HG02763 (cell line): ENCODE data around the gene RERE.

Experiments
- ATAC-seq: cut with Tn5 transposase; IDR thresholded peaks from one replicate; pipeline ENCODE4 v1.9.1; 2021; ENCODE audit warnings: mild to moderate bottlenecking, moderate library complexity; ENCODE audit not compliant: unreplicated experiment

The RERE gene

GRCh38 chr1:8671306-8671917, 146.0 kb downstream of the RERE start:
- ATAC-seq: no peak

GRCh38 chr1:8670371-8670818, 147.0 kb downstream of the RERE start:
- ATAC-seq: no peak

DNA sequence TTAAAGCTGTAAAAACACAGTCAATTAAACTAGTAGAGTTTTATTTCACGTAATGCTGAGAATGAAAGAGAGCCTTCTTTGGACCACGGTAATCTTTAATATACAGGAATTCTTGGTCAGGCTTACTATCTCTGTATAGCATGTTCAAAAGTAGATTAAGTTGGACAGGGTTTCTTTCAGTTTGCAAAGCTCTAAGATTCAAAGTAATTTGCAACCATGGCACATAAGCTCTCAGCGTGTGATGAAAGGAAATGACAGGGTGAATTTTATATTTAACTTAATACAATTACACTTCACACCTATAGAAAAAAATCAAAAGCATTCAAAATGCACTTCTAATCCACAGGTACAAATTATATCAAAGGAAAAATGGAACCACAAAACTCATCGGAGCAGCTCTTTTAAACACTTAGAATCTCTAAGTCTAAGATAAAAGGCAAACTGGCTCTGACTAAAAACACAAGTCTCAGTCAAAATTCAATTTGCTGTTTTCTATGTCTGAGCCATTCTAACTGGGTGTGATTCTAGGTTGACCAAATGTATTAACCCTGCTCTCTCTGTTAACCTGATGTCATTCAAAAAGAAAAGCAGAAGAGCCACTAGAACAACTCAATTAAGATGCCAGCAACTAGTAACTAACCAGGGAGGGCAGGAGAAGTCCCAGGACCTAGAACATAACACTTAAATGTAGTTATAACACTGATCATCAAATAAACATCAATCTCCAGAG, 147.7 kb downstream of the RERE start:
- ATAC-seq: no peak

GRCh38 chr1:8667869-8668594, 149.4 kb downstream of the RERE start:
- ATAC-seq: no peak

- ATAC-seq: no peak
Observed at GRCh38 chr1:8666389-8667167, 150.9 kb downstream of the RERE start.

- ATAC-seq: no peak
Observed at GRCh38 chr1:8665833-8666232, 151.6 kb downstream of the RERE start.

DNA sequence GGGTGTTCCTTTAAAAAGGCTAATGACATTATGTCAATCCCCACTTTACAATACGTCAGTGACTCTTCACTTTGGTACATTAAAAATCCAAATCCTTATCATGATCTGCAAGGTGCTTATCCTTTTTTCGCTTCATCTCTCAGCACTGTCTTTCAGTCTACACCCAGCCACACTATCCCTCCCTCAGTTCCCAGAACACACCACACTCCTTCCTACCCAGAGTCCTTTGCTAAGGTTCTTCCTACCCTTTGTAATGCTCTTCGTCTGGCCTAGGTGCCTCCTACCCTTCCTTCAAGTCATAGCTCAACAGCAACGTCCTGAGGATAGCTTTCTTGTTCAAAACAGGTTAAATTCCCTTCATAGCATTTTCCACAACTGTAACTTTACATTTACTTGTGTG, 152.6 kb downstream of the RERE start:
- ATAC-seq: no peak

DNA sequence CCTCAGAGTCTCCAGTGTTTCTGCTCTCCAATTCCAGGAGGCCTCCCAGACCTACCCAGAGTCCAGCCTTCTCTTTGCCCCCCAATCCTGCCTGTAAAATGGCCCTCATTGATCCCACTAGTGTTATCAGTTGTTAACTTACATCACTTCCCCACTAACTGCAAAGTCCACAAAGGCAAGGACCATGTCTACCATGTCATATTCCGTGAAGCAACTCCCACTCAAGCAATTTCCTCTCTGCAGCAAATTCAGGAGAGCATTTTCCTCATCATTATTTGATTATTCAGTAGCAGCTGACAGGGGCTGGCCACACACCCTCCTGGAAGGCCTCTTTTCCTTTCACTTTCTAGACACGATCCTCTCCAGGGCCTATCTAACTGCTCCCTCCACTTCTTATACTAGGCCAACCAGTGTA, 153.5 kb downstream of the RERE start:
- ATAC-seq: no peak

- ATAC-seq: no peak
Observed at GRCh38 chr1:8663090-8663802, 154.2 kb downstream of the RERE start.

GRCh38 chr1:8662380-8663072, 154.9 kb downstream of the RERE start:
- no peak for ATAC-seq

DNA sequence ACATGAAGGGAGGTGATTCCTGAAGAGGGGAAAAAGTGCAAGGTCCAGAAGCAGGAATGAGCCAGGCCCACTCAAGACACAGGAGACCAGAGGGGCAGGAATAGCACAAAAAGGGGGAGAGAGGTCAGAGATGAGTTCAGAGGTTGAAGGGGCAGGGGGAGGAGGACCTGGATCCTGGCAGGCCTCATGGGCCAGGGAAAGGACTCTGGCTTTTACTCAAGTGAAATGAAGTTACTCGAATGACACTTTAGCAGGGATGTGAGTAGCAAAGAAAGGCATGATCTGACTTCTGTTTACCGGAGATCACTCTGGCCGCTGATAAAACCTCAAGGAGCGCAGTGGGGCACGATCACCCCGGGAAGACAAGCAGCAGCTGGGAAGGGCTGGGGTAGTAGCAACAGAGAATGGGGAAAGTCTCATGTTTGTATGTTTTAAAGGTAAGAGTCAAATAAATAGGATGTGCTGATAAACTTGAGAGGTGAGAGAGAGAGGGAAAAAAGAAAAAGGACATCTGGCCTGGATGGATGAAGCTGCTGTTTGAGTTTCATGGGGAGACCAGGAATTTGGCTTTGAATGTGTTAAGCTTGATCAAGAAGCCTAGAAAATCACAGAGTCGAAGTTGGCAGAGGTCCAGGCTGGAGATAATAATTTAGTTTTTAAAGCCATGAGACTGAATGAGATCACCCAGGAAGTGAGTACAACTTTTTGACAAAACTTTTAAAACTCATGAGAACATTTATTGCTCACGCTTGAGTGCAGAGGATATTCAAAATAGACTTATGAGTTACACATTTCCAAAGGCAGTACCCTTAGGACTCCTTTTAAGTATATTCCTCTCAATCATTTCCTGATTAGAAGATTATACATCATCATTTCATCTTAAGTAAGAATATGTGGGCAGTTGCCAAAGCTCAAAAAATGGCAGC, 156.0 kb downstream of the RERE start:
- ATAC-seq: no peak

DNA sequence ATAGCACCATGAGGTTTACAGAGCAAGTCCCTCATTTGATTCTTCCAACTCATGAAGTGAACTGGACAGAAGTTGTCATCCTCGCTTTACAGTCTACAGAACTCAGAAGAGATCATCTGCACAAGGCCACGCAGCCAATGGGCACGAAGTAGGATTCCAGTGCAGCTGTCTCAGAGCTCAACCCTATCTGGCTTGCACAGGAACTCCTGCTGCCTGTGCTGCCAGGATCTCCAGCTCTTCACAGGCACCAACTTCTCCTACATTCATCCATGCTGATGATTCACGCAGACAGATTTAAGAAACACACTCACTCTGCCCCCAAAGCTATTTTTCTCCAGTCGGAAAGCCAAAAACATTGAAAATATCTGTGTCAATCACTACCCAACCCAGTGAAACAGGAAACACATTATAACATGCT, 157.0 kb downstream of the RERE start:
- ATAC-seq: no peak

DNA sequence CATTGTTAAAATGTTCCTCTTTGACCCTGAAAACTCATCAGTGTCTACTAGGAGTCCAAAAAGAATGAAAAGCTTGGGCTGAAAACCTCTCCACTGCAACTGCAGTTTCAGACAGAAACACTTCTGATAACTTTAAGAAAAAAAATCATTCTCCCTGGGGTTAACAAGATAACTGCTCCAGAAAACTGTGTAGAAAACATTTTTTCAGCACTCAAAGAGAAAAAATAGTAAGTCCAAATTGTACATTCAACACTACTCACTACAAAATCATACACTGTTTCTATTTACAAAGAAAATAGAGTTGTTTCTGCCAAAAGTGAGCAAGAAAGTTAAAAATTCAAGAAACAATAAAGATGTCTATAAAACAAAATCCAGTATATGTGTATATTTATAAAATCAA, 157.8 kb downstream of the RERE start:
- ATAC-seq: no peak

- ATAC-seq: no peak
Observed at GRCh38 chr1:8653878-8654277, 163.6 kb downstream of the RERE start.

GRCh38 chr1:8652467-8653046, 164.9 kb downstream of the RERE start:
- no peak for ATAC-seq

GRCh38 chr1:8651962-8652361, 165.5 kb downstream of the RERE start:
- no peak for ATAC-seq

DNA sequence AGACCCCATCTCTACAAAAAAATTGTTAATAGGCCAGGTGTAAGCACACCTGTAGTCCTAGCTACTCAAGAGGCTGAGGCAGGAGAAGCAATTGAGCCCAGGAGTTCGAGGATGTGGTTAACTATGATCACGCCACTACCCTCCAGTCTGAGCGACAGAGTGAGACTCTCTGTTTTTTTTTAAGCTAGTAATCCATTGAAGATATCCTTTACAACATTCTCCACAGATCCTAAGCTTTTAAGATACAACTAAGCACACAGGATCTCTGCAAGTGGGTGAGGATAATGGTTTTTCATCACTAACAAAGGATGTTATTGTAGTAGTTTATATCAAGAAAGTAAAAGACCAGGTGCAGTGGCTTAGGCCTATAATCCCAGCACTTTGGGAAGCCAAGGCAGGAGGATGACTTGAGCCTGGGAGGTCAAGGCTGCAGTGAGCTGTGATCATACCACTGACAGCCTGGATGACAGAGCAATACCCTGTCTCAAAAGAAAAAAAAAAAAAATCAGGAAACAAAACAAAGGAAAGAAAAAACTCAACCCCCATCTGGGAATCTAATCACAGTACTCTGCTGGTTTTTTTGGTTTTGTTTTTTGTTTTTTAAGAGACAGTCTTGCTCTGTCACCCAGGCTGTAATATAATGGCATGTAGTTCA, 166.1 kb downstream of the RERE start:
- ATAC-seq: no peak

DNA sequence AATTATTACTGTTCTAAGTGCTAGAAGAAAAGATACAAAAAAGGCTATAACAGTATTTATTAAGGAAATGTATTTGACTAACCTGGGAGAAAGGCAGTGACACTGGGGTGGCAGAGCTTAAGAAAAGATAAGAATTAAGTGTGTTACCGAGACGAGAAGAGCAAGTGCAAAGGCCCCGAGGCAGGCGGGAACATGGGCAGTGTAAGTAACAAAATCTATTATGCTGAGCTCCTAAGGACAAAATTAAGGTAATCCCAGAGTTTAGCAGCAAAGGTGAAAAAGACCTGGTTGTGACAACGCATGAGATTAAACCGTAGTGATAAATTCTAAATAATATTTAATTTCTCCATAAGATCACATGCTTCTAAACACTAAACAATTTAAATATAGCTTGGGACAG, 167.6 kb downstream of the RERE start:
- no peak for ATAC-seq
